HEK293 (cell line): ENCODE data around the gene EIF4E1B.

Experiments used
- HOXA7 ChIP-seq: sonication (generic); formaldehyde crosslinking; IDR thresholded peaks from 2 replicates; pipeline ENCODE4 v1.8.1; 2022; ENCODE audit warnings: missing genetic modification reagents, borderline replicate concordance
- OVOL3 ChIP-seq: fragments of 450-650 bp; formaldehyde crosslinking; IDR thresholded peaks from 2 replicates; pipeline ENCODE4 v1.5.1; 2016; ENCODE audit warnings: missing biosample characterization, missing genetic modification characterization
- SETDB1 ChIP-seq: IDR thresholded peaks from one replicate; pipeline ENCODE4 v1.6.1; 2017; ENCODE audit warnings: mild to moderate bottlenecking, low read length, moderate library complexity, mixed read lengths; ENCODE audit not compliant: insufficient read length
- TCF7L2 ChIP-seq: IDR thresholded peaks from 2 replicates; pipeline ENCODE4 v1.6.1; 2011; ENCODE audit warnings: low read depth, mild to moderate bottlenecking, inconsistent platforms, low read length, moderate library complexity, borderline replicate concordance
- YY1 ChIP-seq: fragments of 450-650 bp; formaldehyde crosslinking; IDR thresholded peaks from 2 replicates; pipeline ENCODE4 v1.5.1; 2018; ENCODE audit warnings: missing biosample characterization, missing genetic modification characterization
- ZNF175 ChIP-seq: fragments of 450-650 bp; formaldehyde crosslinking; IDR thresholded peaks from 2 replicates; pipeline ENCODE4 v1.5.1; 2016; ENCODE audit warnings: missing biosample characterization, missing genetic modification characterization
- ZNF513 ChIP-seq: fragments of 450-650 bp; IDR thresholded peaks from 2 replicates; pipeline ENCODE4 v1.5.1; 2018; ENCODE audit warnings: missing biosample characterization, missing genetic modification characterization
- ZNF76 ChIP-seq: fragments of 450-650 bp; formaldehyde crosslinking; IDR thresholded peaks from 2 replicates; pipeline ENCODE4; 2016; ENCODE audit warnings: low read depth, missing biosample characterization, missing genetic modification characterization, borderline replicate concordance
- ZNF768 ChIP-seq: fragments of 450-650 bp; formaldehyde crosslinking; IDR thresholded peaks from 2 replicates; pipeline ENCODE4 v1.5.1; 2018; ENCODE audit warnings: missing biosample characterization, mild to moderate bottlenecking, missing genetic modification characterization
- TF ChIP-seq, protein P1 (sequence below): fragments of 450-650 bp; formaldehyde crosslinking; IDR thresholded peaks from 2 replicates; pipeline ENCODE4 v1.5.1; 2016; ENCODE audit warnings: missing biosample characterization, missing genetic modification characterization
- TF ChIP-seq, protein P2 (sequence below): fragments of 450-650 bp; formaldehyde crosslinking; IDR thresholded peaks from 2 replicates; pipeline ENCODE4 v1.5.1; 2017; ENCODE audit warnings: missing biosample characterization, missing genetic modification characterization
- TF ChIP-seq, protein P3 (sequence below): fragments of 450-650 bp; formaldehyde crosslinking; IDR thresholded peaks from 2 replicates; pipeline ENCODE4 v1.5.1; 2016; ENCODE audit warnings: missing biosample characterization, missing genetic modification characterization

- TF ChIP-seq, protein P1, sequence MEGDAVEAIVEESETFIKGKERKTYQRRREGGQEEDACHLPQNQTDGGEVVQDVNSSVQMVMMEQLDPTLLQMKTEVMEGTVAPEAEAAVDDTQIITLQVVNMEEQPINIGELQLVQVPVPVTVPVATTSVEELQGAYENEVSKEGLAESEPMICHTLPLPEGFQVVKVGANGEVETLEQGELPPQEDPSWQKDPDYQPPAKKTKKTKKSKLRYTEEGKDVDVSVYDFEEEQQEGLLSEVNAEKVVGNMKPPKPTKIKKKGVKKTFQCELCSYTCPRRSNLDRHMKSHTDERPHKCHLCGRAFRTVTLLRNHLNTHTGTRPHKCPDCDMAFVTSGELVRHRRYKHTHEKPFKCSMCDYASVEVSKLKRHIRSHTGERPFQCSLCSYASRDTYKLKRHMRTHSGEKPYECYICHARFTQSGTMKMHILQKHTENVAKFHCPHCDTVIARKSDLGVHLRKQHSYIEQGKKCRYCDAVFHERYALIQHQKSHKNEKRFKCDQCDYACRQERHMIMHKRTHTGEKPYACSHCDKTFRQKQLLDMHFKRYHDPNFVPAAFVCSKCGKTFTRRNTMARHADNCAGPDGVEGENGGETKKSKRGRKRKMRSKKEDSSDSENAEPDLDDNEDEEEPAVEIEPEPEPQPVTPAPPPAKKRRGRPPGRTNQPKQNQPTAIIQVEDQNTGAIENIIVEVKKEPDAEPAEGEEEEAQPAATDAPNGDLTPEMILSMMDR (tag by site-specific recombination): no peak
- no peak for TF ChIP-seq YY1 (tag by site-specific recombination)
- TF ChIP-seq, protein P2, sequence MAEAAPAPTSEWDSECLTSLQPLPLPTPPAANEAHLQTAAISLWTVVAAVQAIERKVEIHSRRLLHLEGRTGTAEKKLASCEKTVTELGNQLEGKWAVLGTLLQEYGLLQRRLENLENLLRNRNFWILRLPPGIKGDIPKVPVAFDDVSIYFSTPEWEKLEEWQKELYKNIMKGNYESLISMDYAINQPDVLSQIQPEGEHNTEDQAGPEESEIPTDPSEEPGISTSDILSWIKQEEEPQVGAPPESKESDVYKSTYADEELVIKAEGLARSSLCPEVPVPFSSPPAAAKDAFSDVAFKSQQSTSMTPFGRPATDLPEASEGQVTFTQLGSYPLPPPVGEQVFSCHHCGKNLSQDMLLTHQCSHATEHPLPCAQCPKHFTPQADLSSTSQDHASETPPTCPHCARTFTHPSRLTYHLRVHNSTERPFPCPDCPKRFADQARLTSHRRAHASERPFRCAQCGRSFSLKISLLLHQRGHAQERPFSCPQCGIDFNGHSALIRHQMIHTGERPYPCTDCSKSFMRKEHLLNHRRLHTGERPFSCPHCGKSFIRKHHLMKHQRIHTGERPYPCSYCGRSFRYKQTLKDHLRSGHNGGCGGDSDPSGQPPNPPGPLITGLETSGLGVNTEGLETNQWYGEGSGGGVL (tag by site-specific recombination): no peak
- no peak for TF ChIP-seq TCF7L2
- no peak for TF ChIP-seq ZNF513 (tag by site-specific recombination)
- no peak for TF ChIP-seq SETDB1
- no peak for TF ChIP-seq ZNF76 (tag by site-specific recombination)
- no peak for TF ChIP-seq ZNF768 (tag by site-specific recombination)
- no peak for TF ChIP-seq ZNF175 (tag by site-specific recombination)
- no peak for TF ChIP-seq OVOL3
- TF ChIP-seq HOXA7 (CRISPR knock-in tag): no peak
- TF ChIP-seq, protein P3, sequence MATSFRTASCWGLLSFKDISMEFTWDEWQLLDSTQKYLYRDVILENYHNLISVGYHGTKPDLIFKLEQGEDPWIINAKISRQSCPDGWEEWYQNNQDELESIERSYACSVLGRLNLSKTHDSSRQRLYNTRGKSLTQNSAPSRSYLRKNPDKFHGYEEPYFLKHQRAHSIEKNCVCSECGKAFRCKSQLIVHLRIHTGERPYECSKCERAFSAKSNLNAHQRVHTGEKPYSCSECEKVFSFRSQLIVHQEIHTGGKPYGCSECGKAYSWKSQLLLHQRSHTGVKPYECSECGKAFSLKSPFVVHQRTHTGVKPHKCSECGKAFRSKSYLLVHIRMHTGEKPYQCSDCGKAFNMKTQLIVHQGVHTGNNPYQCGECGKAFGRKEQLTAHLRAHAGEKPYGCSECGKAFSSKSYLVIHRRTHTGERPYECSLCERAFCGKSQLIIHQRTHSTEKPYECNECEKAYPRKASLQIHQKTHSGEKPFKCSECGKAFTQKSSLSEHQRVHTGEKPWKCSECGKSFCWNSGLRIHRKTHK: no peak
These were observed 11.7 kb upstream of the EIF4E1B start for GRCh38 chr5:176618783-176619182.
